Liver (tissue), 3 donors: ENCODE results near the gene ASZ1.

Source experiments
- FOXA2 ChIP-seq: IDR thresholded peaks from 2 replicates; pipeline ENCODE4 v1.6.1; 2016; ENCODE audit warnings: antibody characterized with exemption
- GABPA ChIP-seq, 2 donors: IDR thresholded peaks in 1 of 2; conservative IDR thresholded peaks in 1 of 2; 2 replicates each; pipeline ENCODE4 v1.6.1; 2016; ENCODE audit warnings: antibody characterized with exemption in 2 of 2, mild to moderate bottlenecking in 1 of 2, moderate library complexity in 1 of 2
- RAD21 ChIP-seq, 2 donors: IDR thresholded peaks; 2 replicates each; pipeline ENCODE4 v1.6.1; 2016; ENCODE audit warnings: antibody characterized with exemption in 2 of 2, mild to moderate bottlenecking in 2 of 2
- RXRA ChIP-seq, 2 donors: IDR thresholded peaks; 2 replicates each; pipeline ENCODE4 v1.6.1; 2017 to 2018; ENCODE audit warnings: antibody characterized with exemption in 2 of 2, mild to moderate bottlenecking in 1 of 2
- SP1 ChIP-seq: IDR thresholded peaks from 2 replicates; pipeline ENCODE4 v1.6.1; 2018; ENCODE audit warnings: antibody characterized with exemption, mild to moderate bottlenecking
- TAF1 ChIP-seq: conservative IDR thresholded peaks from 2 replicates; pipeline ENCODE4 v1.6.1; 2016; ENCODE audit warnings: antibody characterized with exemption, mild to moderate bottlenecking
- YY1 ChIP-seq: IDR thresholded peaks from 2 replicates; pipeline ENCODE4 v1.6.1; 2016; ENCODE audit warnings: antibody characterized with exemption, mild to moderate bottlenecking
- TF ChIP-seq, protein P1 (sequence below): fragments of 150-350 bp; IDR thresholded peaks from 2 replicates; pipeline ENCODE4 v1.5.1; 2017; ENCODE audit warnings: improper control_type of control experiment, low read depth, low read length; ENCODE audit not compliant: missing input control
- TF ChIP-seq, protein P2 (sequence below): IDR thresholded peaks from 2 replicates; pipeline ENCODE4 v1.6.1; 2016; ENCODE audit warnings: antibody characterized with exemption
- TF ChIP-seq, protein P3 (sequence below): IDR thresholded peaks from 2 replicates; pipeline ENCODE4 v1.6.1; 2016; ENCODE audit warnings: antibody characterized with exemption
- TF ChIP-seq, protein P4 (sequence below): IDR thresholded peaks from 2 replicates; pipeline ENCODE4 v1.6.1; 2016; ENCODE audit warnings: antibody characterized with exemption
- TF ChIP-seq, protein P5 (sequence below): IDR thresholded peaks from 2 replicates; pipeline ENCODE4 v1.6.1; 2016; ENCODE audit warnings: antibody characterized with exemption, mild to moderate bottlenecking
- donor health status: healthy.
- donor health status: healthy.

DNA sequence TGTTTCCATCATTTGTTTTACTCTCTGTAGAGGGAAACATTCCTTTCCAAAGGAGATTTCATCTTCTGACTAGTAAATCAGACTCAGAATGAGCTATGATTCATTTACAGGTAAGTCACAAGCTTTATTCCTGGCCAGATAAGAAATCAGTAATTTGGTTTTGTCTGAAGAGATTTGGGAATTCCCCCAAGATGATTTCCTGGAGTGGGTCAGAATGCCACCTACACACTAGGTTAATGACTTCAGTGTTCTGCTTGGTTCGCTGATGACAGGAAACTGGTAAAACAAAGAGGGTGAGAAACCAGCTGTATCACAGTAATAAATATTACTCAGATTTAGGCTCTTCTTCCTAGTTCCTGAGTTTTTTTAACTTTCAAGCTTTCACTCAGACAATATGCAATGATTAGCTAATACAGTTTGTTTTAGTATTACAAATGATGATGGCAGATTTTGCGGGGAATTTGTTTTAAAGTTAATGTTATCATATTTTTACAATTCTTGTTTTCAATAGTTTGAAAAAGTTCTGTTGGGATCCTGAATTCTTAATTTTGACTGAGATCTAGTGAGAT is 8.3 kb upstream of the ASZ1 start:
- TF ChIP-seq, protein P1, sequence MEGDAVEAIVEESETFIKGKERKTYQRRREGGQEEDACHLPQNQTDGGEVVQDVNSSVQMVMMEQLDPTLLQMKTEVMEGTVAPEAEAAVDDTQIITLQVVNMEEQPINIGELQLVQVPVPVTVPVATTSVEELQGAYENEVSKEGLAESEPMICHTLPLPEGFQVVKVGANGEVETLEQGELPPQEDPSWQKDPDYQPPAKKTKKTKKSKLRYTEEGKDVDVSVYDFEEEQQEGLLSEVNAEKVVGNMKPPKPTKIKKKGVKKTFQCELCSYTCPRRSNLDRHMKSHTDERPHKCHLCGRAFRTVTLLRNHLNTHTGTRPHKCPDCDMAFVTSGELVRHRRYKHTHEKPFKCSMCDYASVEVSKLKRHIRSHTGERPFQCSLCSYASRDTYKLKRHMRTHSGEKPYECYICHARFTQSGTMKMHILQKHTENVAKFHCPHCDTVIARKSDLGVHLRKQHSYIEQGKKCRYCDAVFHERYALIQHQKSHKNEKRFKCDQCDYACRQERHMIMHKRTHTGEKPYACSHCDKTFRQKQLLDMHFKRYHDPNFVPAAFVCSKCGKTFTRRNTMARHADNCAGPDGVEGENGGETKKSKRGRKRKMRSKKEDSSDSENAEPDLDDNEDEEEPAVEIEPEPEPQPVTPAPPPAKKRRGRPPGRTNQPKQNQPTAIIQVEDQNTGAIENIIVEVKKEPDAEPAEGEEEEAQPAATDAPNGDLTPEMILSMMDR, result no peak
- TF ChIP-seq TAF1 (no peak), RXRA (IDR thresholded peaks at IDR 0.05) (no peak), FOXA2 (no peak), RAD21 (IDR thresholded peaks at IDR 0.05) (no peak), YY1 (no peak), SP1 (no peak), GABPA (IDR thresholded peaks at IDR 0.05 in 1 of 2, conservative IDR thresholded peaks at IDR 0.05 in 1 of 2) (no peak)
- TF ChIP-seq, protein P2, sequence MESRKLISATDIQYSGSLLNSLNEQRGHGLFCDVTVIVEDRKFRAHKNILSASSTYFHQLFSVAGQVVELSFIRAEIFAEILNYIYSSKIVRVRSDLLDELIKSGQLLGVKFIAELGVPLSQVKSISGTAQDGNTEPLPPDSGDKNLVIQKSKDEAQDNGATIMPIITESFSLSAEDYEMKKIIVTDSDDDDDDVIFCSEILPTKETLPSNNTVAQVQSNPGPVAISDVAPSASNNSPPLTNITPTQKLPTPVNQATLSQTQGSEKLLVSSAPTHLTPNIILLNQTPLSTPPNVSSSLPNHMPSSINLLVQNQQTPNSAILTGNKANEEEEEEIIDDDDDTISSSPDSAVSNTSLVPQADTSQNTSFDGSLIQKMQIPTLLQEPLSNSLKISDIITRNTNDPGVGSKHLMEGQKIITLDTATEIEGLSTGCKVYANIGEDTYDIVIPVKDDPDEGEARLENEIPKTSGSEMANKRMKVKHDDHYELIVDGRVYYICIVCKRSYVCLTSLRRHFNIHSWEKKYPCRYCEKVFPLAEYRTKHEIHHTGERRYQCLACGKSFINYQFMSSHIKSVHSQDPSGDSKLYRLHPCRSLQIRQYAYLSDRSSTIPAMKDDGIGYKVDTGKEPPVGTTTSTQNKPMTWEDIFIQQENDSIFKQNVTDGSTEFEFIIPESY, result no peak
- TF ChIP-seq, protein P3, sequence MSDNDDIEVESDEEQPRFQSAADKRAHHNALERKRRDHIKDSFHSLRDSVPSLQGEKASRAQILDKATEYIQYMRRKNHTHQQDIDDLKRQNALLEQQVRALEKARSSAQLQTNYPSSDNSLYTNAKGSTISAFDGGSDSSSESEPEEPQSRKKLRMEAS, result no peak
- TF ChIP-seq, protein P4, sequence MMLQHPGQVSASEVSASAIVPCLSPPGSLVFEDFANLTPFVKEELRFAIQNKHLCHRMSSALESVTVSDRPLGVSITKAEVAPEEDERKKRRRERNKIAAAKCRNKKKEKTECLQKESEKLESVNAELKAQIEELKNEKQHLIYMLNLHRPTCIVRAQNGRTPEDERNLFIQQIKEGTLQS, result no peak
- TF ChIP-seq, protein P5, sequence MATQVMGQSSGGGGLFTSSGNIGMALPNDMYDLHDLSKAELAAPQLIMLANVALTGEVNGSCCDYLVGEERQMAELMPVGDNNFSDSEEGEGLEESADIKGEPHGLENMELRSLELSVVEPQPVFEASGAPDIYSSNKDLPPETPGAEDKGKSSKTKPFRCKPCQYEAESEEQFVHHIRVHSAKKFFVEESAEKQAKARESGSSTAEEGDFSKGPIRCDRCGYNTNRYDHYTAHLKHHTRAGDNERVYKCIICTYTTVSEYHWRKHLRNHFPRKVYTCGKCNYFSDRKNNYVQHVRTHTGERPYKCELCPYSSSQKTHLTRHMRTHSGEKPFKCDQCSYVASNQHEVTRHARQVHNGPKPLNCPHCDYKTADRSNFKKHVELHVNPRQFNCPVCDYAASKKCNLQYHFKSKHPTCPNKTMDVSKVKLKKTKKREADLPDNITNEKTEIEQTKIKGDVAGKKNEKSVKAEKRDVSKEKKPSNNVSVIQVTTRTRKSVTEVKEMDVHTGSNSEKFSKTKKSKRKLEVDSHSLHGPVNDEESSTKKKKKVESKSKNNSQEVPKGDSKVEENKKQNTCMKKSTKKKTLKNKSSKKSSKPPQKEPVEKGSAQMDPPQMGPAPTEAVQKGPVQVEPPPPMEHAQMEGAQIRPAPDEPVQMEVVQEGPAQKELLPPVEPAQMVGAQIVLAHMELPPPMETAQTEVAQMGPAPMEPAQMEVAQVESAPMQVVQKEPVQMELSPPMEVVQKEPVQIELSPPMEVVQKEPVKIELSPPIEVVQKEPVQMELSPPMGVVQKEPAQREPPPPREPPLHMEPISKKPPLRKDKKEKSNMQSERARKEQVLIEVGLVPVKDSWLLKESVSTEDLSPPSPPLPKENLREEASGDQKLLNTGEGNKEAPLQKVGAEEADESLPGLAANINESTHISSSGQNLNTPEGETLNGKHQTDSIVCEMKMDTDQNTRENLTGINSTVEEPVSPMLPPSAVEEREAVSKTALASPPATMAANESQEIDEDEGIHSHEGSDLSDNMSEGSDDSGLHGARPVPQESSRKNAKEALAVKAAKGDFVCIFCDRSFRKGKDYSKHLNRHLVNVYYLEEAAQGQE, result no peak
